Fibroblast of skin of left quadriceps (primary cell): ENCODE data around the gene ARAP2.
A peak's percentile ranks its signal among the peaks of the same experiment; 100 is the strongest.
"Not testable (repeated sequence)": the region's sequence is repeated elsewhere in the genome, so short reads cannot be mapped to it uniquely, and the experiment has no call there.

ENCODE experiments used
- DNase-seq, 2 experiments: peaks; one replicate each; pipeline ENCODE4 v3.0.0-alpha.2; 2013; ENCODE audit warnings: low read depth in 2 of 2

ARAP2 gene

GRCh38 chr4:36183665-36184393, 60.5 kb downstream of the ARAP2 start:
- no peak for DNase-seq

GRCh38 chr4:36183232-36183631, 61.1 kb downstream of the ARAP2 start:
- DNase-seq = no peak

GRCh38 chr4:36182315-36182714, 62.0 kb downstream of the ARAP2 start:
- DNase-seq = not testable (repeated sequence)

- no peak for DNase-seq
Measured at GRCh38 chr4:36180206-36180605, 64.1 kb downstream of the ARAP2 start.

GRCh38 chr4:36178484-36178883, 65.8 kb downstream of the ARAP2 start:
- no peak for DNase-seq

- no peak for DNase-seq
Measured at GRCh38 chr4:36177946-36178345, 66.4 kb downstream of the ARAP2 start.

GRCh38 chr4:36174570-36174969, 69.7 kb downstream of the ARAP2 start:
- no peak for DNase-seq

- no peak for DNase-seq
Measured at GRCh38 chr4:36173905-36174304, 70.4 kb downstream of the ARAP2 start.

- DNase-seq = no peak
Measured at GRCh38 chr4:36172656-36173055, 71.7 kb downstream of the ARAP2 start.

GRCh38 chr4:36168127-36168878, 76.0 kb downstream of the ARAP2 start:
- DNase-seq = no peak

GRCh38 chr4:36165631-36166005, 78.7 kb downstream of the ARAP2 start:
- DNase-seq = no peak

- DNase-seq = no peak
Measured at GRCh38 chr4:36164900-36165630, 79.2 kb downstream of the ARAP2 start.

- no peak for DNase-seq
Measured at GRCh38 chr4:36163198-36163597, 81.1 kb downstream of the ARAP2 start.

- DNase-seq = no peak
Measured at GRCh38 chr4:36159208-36159607, 85.1 kb downstream of the ARAP2 start.

GRCh38 chr4:36152735-36153134, 91.6 kb downstream of the ARAP2 start:
- DNase-seq = no peak

- no peak for DNase-seq
Measured at GRCh38 chr4:36142504-36142903, 101.8 kb downstream of the ARAP2 start.

- no peak for DNase-seq
Measured at GRCh38 chr4:36141186-36141585, 103.1 kb downstream of the ARAP2 start.

- no peak for DNase-seq
Measured at GRCh38 chr4:36140421-36140820, 103.9 kb downstream of the ARAP2 start.

GRCh38 chr4:36138220-36138619, 106.1 kb downstream of the ARAP2 start:
- peak; percentile 17 to 21 for DNase-seq

GRCh38 chr4:36137336-36137735, 107.0 kb downstream of the ARAP2 start:
- no peak for DNase-seq

GRCh38 chr4:36133658-36134057, 110.7 kb downstream of the ARAP2 start:
- DNase-seq = no peak

- no peak for DNase-seq
Measured at GRCh38 chr4:36133086-36133485, 111.2 kb downstream of the ARAP2 start.

GRCh38 chr4:36130641-36131040, 113.7 kb downstream of the ARAP2 start:
- no peak for DNase-seq
